Fibroblast of lung (primary cell): ENCODE data around the gene PLEKHH2.

Source experiments
- CTCF ChIP-seq, 2 donors: IDR thresholded peaks in 1 of 2; conservative IDR thresholded peaks in 1 of 2; 1 replicate in 1 of 2; 2 replicates in 1 of 2; pipeline ENCODE4 v1.5.1; 2011 to 2012; ENCODE audit warnings: low read length in 2 of 2, control low read depth in 1 of 2, inconsistent platforms in 1 of 2, low read depth in 1 of 2, mild to moderate bottlenecking in 1 of 2
- EZH2 ChIP-seq: IDR thresholded peaks from 2 replicates; pipeline ENCODE4 v1.5.1; 2012; ENCODE audit warnings: low read length, control low read depth, mild to moderate bottlenecking; ENCODE audit errors: missing control alignments

GRCh38 chr2:43736637-43737036 lies 99.6 kb downstream of the PLEKHH2 start:
- TF ChIP-seq CTCF (conservative IDR thresholded peaks at IDR 0.05 in 1 of 2, IDR thresholded peaks at IDR 0.05 in 1 of 2; ENCODE audit: low read depth in 1 of 2, low read length in 2 of 2), result no peak
- no peak for TF ChIP-seq EZH2
